ENCODE results near the gene RDH13.
"Not testable (repeated sequence)": the region's sequence is repeated elsewhere in the genome, so short reads cannot be mapped to it uniquely, and the experiment has no call there.

Gene RDH13

GRCh38 chr19:55048446-55048845 is 14.5 kb downstream of the RDH13 start:
- no peaks in the 10 kb centered on the region for H3K9me3 ChIP-seq (replicated peaks; ENCODE audit: low read length)
- H3K27me3 ChIP-seq (ENCODE audit: control insufficient read depth, insufficient read depth, low read length), result no peaks in the 10 kb centered on the region
- H3K36me3 ChIP-seq (ENCODE audit: insufficient read depth, low read length), result peaks cover 23% of the 10 kb centered on the region
- no peaks in the 10 kb centered on the region for H3K4me1 ChIP-seq (ENCODE audit: control insufficient read depth, insufficient read depth, low read length)
- H3K4me3 ChIP-seq (ENCODE audit: low read length), result no peak overlapping the region
- no peak overlapping the region for H3K9ac ChIP-seq (ENCODE audit: low read depth, low read length)
- no peak overlapping the region for H3K4me2 ChIP-seq (ENCODE audit: low read length)

- Histone ChIP-seq H3K4me2 (ENCODE audit: low read length) (no peak overlapping the region), H3K9me3 (replicated peaks; ENCODE audit: low read length) (no peaks in the 10 kb centered on the region), H3K4me1 (ENCODE audit: control insufficient read depth, insufficient read depth, low read length) (no peaks in the 10 kb centered on the region), H3K36me3 (ENCODE audit: insufficient read depth, low read length) (peaks cover 22% of the 10 kb centered on the region), H3K27me3 (ENCODE audit: control insufficient read depth, insufficient read depth, low read length) (no peaks in the 10 kb centered on the region), H3K9ac (ENCODE audit: low read depth, low read length) (no peak overlapping the region), H3K4me3 (ENCODE audit: low read length) (no peak overlapping the region)
Observed at GRCh38 chr19:55047951-55048350, 15.0 kb downstream of the RDH13 start.

GRCh38 chr19:55046975-55047622 is 15.8 kb downstream of the RDH13 start:
- H3K4me2 ChIP-seq (ENCODE audit: low read length), result no peak overlapping the region
- no peaks in the 10 kb centered on the region for H3K9me3 ChIP-seq (replicated peaks; ENCODE audit: low read length)
- H3K4me1 ChIP-seq (ENCODE audit: control insufficient read depth, insufficient read depth, low read length), result no peaks in the 10 kb centered on the region
- peaks cover 21% of the 10 kb centered on the region for H3K36me3 ChIP-seq (ENCODE audit: insufficient read depth, low read length)
- H3K4me3 ChIP-seq (ENCODE audit: low read length), result no peak overlapping the region
- no peaks in the 10 kb centered on the region for H3K27me3 ChIP-seq (ENCODE audit: control insufficient read depth, insufficient read depth, low read length)
- H3K9ac ChIP-seq (ENCODE audit: low read depth, low read length), result no peak overlapping the region

GRCh38 chr19:55044771-55045716 is 17.9 kb downstream of the RDH13 start:
- Histone ChIP-seq H3K4me3 (ENCODE audit: low read length) (no peak overlapping the region), H3K9me3 (replicated peaks; ENCODE audit: low read length) (no peaks in the 10 kb centered on the region), H3K27me3 (ENCODE audit: control insufficient read depth, insufficient read depth, low read length) (no peaks in the 10 kb centered on the region), H3K4me1 (ENCODE audit: control insufficient read depth, insufficient read depth, low read length) (no peaks in the 10 kb centered on the region), H3K36me3 (ENCODE audit: insufficient read depth, low read length) (peaks cover 25% of the 10 kb centered on the region), H3K9ac (ENCODE audit: low read depth, low read length) (no peak overlapping the region), H3K4me2 (ENCODE audit: low read length) (no peak overlapping the region)

GRCh38 chr19:55044286-55044685 is 18.7 kb downstream of the RDH13 start:
- Histone ChIP-seq H3K27me3 (ENCODE audit: control insufficient read depth, insufficient read depth, low read length) (no peaks in the 10 kb centered on the region), H3K9me3 (replicated peaks; ENCODE audit: low read length) (no peaks in the 10 kb centered on the region), H3K36me3 (ENCODE audit: insufficient read depth, low read length) (peaks cover 25% of the 10 kb centered on the region), H3K4me3 (ENCODE audit: low read length) (no peak overlapping the region), H3K4me2 (ENCODE audit: low read length) (no peak overlapping the region), H3K9ac (ENCODE audit: low read depth, low read length) (no peak overlapping the region), H3K4me1 (ENCODE audit: control insufficient read depth, insufficient read depth, low read length) (no peaks in the 10 kb centered on the region)

- H3K36me3 ChIP-seq (ENCODE audit: insufficient read depth, low read length), result peaks cover 17% of the 10 kb centered on the region
- H3K4me3 ChIP-seq (ENCODE audit: low read length), result no peak overlapping the region
- H3K9me3 ChIP-seq (replicated peaks; ENCODE audit: low read length), result no peaks in the 10 kb centered on the region
- H3K4me2 ChIP-seq (ENCODE audit: low read length), result no peak overlapping the region
- H3K9ac ChIP-seq (ENCODE audit: low read depth, low read length), result no peak overlapping the region
- H3K4me1 ChIP-seq (ENCODE audit: control insufficient read depth, insufficient read depth, low read length), result no peaks in the 10 kb centered on the region
- H3K27me3 ChIP-seq (ENCODE audit: control insufficient read depth, insufficient read depth, low read length), result no peaks in the 10 kb centered on the region
Observed at GRCh38 chr19:55042688-55043087, 20.3 kb downstream of the RDH13 start.

GRCh38 chr19:55042344-55042678 is 20.6 kb downstream of the RDH13 start:
- H3K36me3 ChIP-seq (ENCODE audit: insufficient read depth, low read length), result peaks cover 17% of the 10 kb centered on the region

GRCh38 chr19:55041627-55042343 is 21.2 kb downstream of the RDH13 start:
- no peaks in the 10 kb centered on the region for H3K27me3 ChIP-seq (ENCODE audit: control insufficient read depth, insufficient read depth, low read length)
- H3K4me3 ChIP-seq (ENCODE audit: low read length), result no peak overlapping the region
- H3K9ac ChIP-seq (ENCODE audit: low read depth, low read length), result no peak overlapping the region
- H3K4me1 ChIP-seq (ENCODE audit: control insufficient read depth, insufficient read depth, low read length), result no peaks in the 10 kb centered on the region
- peaks cover 14% of the 10 kb centered on the region for H3K36me3 ChIP-seq (ENCODE audit: insufficient read depth, low read length)
- H3K4me2 ChIP-seq (ENCODE audit: low read length), result no peak overlapping the region
- no peaks in the 10 kb centered on the region for H3K9me3 ChIP-seq (replicated peaks; ENCODE audit: low read length)

More at GRCh38 chr19:55042344-55042678, 20.6 kb downstream of the RDH13 start:
- Histone ChIP-seq H3K27me3 (ENCODE audit: control insufficient read depth, insufficient read depth, low read length) (no peaks in the 10 kb centered on the region), H3K9ac (ENCODE audit: low read depth, low read length) (no peak overlapping the region), H3K4me3 (ENCODE audit: low read length) (no peak overlapping the region), H3K4me1 (ENCODE audit: control insufficient read depth, insufficient read depth, low read length) (no peaks in the 10 kb centered on the region), H3K4me2 (ENCODE audit: low read length) (no peak overlapping the region), H3K9me3 (replicated peaks; ENCODE audit: low read length) (no peaks in the 10 kb centered on the region)

- Histone ChIP-seq H3K4me3 (ENCODE audit: low read length) (no peak overlapping the region), H3K27me3 (ENCODE audit: control insufficient read depth, insufficient read depth, low read length) (no peaks in the 10 kb centered on the region), H3K4me2 (ENCODE audit: low read length) (no peak overlapping the region), H3K9me3 (replicated peaks; ENCODE audit: low read length) (no peaks in the 10 kb centered on the region), H3K4me1 (ENCODE audit: control insufficient read depth, insufficient read depth, low read length) (no peaks in the 10 kb centered on the region), H3K36me3 (ENCODE audit: insufficient read depth, low read length) (peaks cover 13% of the 10 kb centered on the region), H3K9ac (ENCODE audit: low read depth, low read length) (no peak overlapping the region)
Observed at GRCh38 chr19:55041244-55041626, 21.7 kb downstream of the RDH13 start.

- H3K36me3 ChIP-seq (ENCODE audit: insufficient read depth, low read length), result peaks cover 13% of the 10 kb centered on the region
- not testable (repeated sequence) for H3K4me2 ChIP-seq (ENCODE audit: low read length); H3K4me3 ChIP-seq (ENCODE audit: low read length); H3K4me1 ChIP-seq (ENCODE audit: control insufficient read depth, insufficient read depth, low read length); H3K9ac ChIP-seq (ENCODE audit: low read depth, low read length); H3K9me3 ChIP-seq (replicated peaks; ENCODE audit: low read length); H3K27me3 ChIP-seq (ENCODE audit: control insufficient read depth, insufficient read depth, low read length)
Observed at GRCh38 chr19:55040654-55041053, 22.3 kb downstream of the RDH13 start.

- H3K9me3 ChIP-seq (replicated peaks; ENCODE audit: low read length); H3K27me3 ChIP-seq (ENCODE audit: control insufficient read depth, insufficient read depth, low read length): not testable (repeated sequence)
Observed at GRCh38 chr19:55037603-55038002, 25.3 kb downstream of the RDH13 start.

More at GRCh38 chr19:55037603-55038002, 25.3 kb downstream of the RDH13 start:
- H3K9ac ChIP-seq (ENCODE audit: low read depth, low read length); H3K4me1 ChIP-seq (ENCODE audit: control insufficient read depth, insufficient read depth, low read length); H3K4me2 ChIP-seq (ENCODE audit: low read length); H3K36me3 ChIP-seq (ENCODE audit: insufficient read depth, low read length); H3K4me3 ChIP-seq (ENCODE audit: low read length): not testable (repeated sequence)

Measured in skeletal muscle satellite cell (primary cell).